GF-D8 (cell line): ENCODE measurements around the gene BMPR1A.

ENCODE experiments used
- DNase-seq: peaks from one replicate; lab custom pipeline; 2025; lab: John Stamatoyannopoulos, UW

BMPR1A gene

DNA sequence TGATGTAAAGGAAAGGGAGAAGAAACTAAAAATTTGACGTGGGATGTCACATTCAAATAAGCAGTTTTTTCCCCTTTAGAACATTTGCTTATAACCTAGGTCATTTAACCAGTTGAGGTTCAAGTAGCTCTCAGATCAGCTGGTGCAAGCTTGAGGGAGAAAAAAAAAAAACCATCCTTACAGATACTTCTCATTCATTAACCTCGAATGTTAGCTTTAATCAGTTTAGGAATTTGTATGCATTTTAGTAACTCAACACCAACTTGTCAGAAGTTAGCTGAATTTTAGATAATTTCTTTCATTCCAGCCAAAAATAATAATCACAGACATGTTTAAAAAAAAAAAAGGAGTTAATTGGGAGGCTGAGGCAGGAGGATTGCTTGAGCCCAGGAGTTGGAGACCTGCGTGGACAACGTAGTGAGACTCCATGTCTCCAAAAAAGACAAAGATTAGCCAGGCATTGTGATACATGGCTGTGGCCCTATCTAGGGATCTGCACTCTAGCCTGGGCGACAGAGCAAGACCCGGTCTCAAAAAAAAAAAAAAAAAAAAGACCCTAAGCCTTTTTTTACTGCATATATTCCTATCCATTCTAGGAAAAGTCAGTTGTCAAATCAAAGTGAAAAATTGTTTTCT, 46.2 kb downstream of the BMPR1A start:
- DNase-seq, result no peak

DNA sequence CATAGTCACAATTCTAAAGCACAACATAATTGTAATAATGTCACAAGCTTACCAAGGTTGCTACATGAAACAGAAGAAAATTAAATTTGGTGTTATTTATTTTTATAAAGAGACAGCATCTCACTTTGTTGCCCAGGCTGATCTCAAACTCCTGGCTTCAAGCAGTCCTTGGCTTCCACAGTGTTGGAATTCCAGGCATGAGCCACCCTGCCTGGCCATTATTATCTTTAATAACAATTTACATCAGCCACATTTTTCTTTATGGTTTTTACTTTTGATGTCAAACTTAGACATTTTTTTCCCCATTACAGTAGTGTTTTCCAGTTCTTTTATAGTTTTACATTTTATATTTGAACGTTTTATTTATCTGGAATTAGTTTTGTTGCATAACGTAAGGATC, 46.7 kb downstream of the BMPR1A start:
- no peak for DNase-seq

DNA sequence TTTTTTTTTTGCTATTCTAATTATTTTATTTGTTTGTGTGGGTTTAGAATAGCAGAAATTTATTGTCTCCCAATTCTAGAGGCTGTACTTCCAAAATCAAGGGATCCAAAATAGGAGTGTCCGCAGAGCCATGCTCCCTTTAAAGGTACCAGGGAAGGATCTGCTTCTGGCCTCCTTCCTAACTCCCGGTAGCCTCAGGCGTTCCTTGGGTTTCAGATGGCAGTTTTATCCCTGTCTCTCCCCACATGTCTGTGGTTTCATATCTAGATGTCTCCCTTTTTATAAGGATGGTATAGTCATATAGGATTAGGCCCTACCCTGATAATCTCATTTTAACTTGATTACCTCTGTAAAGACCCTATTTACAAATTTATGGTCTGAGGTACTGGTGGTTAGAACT, 48.4 kb downstream of the BMPR1A start:
- DNase-seq, result no peak

DNA sequence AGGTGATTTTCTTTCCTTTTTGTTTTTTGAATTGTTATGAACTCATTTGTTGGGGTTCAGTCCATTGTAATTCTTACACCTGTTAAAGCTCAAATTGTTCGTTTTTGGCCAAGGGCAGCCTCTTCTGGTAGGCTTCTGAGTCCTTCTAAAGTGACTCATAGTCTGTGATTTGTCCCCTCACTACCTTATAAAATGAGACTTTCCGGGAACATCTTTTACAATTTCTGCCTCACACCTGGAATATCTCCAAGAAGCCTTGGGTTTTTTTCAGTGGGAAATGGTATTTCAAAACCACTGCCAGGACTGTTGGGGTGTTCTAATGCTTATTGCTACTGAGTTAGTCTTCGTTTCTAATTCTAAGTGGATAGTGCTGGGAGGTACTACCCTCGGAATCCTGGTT, 56.7 kb downstream of the BMPR1A start:
- no peak for DNase-seq

DNA sequence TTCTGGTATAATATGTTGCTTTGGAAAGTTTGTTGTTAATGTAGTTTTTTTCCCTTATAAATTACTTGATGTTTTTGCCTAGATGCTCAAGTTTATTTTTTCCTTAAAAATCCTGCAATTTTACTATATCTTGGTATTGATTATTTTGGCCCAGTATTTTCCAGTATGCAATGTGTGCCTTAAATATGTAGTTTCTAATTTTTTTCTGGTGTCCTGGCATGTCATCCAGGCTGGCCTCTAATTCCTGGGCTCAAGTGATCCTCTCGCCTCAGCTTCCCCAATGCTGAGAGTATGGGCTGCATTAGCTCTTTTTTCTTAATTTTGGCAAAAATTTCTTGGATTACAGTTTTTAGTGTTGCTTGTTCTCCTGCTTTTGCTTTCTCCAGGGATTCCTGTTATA, 57.6 kb downstream of the BMPR1A start:
- no peak for DNase-seq

DNA sequence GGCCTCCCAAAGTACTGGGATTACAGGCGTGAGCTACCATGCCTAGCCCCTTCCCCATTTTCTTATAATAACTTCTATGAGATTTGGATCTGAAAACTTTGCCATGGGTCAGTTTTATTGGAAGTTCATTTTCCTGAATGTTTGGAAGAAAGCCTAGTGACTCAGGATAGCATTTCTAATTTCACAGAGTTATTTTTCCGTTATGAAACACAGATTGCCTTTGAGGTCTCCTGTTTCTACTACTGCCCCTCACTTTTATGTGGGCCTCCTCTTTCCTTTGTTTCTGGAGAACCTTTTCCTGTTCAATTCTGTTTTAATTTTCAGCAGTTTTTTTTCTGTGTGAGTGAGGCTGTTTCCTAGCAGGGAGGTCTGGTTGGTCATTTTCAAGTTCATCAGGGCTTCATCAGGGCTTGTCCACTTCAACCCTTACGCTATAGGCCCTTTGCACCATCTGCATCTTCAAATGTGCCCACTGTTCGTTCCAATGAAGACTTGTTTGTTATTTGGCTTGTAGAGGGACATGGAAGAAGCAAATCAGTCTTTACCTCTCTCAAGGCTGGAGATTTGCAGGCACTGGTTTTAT, 58.7 kb downstream of the BMPR1A start:
- no peak for DNase-seq

DNA sequence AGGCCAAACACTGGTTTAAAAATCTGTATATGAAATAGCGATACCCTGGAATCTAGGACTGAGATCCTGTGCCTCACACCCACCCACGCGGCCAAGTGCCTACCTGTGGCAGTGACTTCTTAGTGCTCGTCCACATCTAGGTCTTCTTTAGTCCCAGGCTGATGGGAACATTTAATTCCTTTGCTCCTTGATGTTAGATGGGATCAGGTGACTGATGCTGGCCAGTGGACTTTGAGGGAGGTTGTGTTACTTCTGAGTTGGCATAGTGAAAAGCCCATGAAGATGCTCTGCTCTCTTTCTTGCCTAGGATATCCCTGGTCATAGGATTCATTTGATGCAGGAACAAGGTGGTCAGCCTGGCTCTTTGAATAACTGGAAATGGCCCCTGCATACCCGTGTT, 59.2 kb downstream of the BMPR1A start:
- DNase-seq, result no peak

DNA sequence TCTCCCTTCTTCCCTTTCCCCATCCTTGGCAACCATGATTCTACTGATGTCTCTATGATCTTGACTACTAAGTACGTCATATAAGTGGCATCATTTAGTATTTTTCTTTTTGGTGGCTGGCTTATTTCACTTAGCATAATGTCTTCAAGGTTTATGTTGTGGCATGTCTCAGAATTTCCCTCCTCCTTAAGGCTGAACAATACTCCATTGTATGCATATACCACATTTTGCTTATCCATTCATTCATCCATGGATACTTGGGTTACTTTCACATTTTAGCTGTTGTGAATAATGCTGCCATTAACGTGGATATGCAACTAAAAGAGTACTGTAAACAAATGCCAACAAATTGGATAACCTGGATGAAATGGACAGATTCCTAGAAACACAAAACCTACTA, 60.8 kb downstream of the BMPR1A start:
- DNase-seq, result no peak

DNA sequence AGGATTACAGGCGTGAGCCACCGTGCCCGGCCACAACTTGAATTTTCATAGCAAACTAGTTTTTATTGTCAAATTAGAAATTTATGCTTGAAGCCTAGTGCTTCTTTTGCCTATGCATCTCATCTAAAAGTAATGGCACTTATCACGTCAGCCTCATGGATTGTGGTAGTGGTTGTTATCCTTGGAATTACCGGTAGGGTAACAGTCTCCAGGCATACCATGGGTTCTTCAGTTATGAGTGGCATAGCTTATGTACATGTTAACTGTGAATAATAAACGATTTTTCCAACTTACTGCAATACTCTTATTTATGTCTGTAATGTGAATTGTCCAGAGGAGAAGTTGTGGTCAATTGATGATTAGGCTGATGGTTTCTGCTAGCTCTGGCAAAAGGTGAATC, 63.1 kb downstream of the BMPR1A start:
- no peak for DNase-seq

DNA sequence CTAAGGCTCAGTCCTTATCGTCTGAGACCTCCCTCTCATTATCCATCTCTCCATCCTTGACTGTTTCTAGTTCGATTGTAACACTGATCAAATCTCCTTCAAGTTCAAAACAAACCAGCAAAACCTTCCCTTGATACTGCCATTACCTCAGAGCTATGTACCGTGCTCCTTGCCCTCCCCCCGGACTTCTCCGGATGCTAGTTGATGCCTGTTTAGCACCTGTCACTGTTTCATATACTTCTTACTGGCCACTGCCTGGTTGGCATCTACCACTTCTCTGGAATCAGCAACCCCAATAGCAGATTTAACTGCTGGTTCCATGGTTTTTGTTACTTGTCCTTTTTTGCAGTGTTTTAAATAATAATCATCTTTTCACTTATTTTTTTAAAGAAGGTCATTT, 64.1 kb downstream of the BMPR1A start:
- no peak for DNase-seq

DNA sequence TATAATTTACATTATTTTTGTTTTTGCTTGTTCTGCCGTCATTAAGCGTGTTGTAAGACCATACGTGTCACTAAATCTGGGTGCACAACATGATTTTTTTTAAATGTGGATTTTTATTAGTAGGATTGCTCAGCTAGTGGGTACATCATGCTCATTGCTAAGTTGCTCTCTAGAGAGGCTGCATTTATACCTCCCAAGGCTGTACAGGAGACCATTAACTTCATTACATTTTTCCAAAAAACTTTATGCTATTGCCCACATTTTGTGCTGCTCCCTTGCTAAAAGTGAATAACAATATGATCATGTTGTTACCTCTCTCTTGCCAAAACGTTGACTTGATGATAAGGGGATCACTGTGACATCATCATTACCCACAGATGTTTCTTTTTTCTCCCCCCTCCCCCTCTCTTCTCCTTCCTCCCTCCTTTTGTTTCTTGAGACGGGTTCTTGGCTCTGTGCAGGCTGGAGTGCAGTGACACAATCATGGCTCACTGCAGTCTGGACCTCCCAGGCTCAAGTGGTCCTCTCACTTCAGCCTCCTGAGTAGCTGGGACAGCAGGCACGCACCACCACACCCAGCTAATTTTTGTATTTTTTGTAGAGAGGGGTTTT, 65.1 kb downstream of the BMPR1A start:
- no peak for DNase-seq

DNA sequence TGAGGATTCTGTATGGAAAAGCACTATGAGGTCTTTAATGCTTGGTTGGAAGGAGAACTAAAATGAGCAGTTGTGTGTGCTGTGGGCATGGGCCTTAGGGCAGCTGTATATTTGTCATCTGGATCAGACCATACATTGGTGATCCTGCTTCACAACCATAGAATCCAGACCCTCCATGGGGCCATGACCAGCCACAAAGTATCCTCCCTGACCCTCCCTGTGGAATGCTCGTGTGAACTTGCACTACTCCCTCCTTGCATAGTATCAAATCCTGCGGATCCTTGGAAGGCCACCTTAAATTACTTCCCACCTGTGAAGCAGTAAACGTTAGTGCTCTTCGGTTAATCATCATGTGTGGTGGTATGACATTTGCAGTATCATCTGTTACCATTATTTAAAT, 67.1 kb downstream of the BMPR1A start:
- DNase-seq, result no peak

DNA sequence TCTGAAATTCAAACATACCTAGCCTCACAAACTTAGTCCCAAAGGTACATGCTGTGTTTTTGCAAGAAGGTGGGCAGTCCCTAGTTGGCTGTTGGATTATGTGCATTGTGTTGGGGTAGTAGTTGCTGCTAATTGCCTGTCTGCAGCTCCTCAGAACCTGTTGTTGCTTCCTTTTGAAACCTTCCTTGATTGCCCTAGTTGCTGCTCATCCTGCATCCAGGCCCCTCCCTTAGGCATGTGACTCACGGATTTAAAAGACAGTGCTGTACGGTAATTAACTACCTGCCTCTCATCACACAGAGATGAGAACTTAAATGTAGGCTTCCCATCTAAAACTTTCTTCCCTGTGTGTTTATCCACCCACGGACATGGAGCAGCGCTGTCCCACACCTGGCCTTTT, 67.7 kb downstream of the BMPR1A start:
- no peak for DNase-seq

DNA sequence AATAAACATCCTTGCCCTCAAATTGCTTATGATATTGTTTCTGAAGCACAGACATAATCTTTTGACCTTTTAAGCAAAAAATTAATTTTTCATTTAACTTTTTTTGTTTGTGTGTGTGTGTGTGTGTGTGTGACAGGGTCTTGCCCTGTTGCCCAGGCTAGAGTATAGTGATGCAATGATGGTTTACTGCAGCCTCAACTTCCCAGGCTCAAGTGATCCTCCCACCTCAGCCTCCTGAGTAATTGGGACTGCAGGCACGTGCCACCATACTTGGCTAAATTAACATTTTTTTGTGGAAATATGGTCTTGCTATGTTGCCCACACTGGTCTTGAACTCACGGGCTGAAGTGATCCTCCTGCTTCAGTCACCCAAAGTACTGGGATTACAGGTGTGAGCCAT, 68.9 kb downstream of the BMPR1A start:
- no peak for DNase-seq

DNA sequence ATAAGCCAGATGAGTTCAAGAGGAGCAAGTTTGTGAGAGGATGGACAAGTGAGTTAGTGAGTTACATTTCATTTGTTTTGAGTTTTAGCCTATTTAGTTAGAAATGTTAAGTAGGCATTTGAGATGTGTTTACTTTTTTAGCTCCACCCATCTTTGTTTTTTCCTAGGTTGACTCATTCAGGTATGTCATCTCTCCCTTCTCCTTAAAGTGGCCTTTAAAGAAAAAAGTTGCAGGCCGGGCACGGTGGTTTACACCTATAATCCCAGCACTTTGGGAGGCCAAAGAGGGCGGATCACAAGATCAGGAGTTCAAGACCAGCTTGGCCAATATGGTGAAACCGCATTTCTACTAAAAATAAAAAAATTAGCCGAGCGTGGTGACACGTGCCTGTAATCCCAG, 71.2 kb downstream of the BMPR1A start:
- no peak for DNase-seq

DNA sequence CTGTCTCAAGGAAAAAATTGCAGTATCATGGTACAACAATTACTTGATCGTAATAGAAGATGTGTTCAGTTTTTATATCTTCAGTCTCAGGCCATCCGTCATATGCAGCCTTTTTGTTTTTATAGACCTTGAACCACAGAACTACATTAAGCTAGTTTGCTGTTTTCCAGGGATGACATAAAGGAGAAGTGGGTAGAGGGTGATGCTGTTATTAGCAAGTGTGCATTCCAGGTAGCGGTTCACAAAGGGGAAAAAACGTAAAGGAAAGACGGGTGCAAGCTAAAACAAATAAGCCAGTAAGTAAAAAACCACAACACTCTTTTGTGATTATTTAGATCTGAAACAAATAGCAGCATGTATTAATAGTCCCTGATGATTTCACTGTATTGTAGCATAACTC, 71.7 kb downstream of the BMPR1A start:
- no peak for DNase-seq

DNA sequence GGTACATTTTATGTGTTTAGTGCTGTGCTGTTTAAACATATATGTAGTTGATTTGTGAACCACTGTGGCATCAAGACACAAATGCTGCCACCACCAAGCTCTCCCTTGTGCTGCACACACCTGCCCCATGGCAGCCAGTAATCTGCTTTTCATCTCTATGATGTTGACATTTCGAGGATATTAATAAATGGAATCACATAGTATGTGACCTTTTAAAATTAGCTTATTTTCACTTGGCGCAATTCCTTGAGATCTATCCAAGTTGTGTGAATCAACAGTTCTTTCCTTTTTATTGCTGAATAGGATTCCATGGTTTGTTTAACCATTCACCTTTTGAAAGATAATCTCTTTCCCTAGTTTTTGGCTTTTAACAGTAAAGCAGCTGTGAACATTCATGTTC, 73.1 kb downstream of the BMPR1A start:
- DNase-seq, result no peak

DNA sequence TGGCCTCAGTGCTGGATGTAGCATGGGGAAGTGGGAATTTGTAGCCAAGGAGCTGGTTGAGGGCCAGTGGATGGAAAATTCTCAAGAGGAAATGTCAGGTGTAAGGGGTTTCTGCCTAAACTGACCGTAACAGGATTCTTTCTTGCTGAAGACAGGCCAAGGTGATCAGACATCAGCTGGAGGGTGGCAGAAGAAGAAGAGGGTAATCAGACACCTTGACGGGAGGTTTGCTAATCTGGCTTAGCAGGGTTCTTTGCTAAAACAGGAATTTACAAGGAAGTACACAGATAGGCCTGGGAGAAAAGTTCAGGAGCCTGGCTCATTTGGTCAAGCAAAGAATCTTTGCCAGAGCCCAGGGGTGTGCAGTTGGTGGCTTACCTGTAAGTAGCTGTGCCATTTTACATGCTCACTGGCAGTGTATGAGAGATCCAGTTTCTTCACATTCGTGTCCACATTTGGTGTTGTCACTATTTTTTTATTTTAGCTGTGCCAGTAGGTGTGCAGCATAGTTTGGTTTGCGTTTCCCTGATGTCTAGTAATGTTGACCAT, 73.7 kb downstream of the BMPR1A start:
- no peak for DNase-seq

DNA sequence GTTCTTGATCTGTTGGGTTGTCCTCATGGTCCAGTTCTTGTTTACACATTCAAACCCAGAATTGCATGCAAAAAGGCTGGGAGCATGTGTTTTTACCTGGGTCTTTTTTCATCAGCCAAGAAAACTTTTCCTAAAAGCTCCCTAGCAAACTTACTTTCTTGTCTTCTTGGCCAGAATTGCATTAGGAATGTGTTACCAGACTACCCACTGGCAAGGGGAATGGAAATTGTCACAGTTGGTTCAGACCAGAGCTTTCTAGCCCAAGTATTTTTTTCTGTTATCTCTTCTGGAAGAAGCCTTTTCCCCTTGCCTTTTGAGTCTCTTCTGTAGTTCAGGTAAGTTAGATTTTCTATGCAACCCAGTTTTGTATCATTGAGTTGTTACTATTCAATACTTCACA, 77.5 kb downstream of the BMPR1A start:
- no peak for DNase-seq

DNA sequence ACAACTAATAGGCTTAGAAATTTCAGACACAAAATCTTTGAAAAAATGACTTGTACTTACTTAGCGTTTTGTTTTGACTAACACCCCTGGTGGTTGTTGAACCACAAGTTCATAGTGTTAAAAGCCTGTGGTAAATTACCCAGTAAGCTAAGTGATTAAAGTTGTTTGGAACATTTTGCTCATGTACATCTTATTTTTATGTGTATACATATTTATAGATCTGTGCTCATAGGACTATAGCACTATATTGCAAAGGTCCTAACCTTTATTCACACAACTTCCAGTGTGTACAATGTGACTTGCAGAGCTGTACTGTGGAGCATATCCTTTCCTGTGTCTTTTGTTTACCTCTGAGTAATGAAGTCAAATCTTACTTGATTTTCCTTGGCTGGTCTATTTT, 79.6 kb downstream of the BMPR1A start:
- DNase-seq, result no peak

DNA sequence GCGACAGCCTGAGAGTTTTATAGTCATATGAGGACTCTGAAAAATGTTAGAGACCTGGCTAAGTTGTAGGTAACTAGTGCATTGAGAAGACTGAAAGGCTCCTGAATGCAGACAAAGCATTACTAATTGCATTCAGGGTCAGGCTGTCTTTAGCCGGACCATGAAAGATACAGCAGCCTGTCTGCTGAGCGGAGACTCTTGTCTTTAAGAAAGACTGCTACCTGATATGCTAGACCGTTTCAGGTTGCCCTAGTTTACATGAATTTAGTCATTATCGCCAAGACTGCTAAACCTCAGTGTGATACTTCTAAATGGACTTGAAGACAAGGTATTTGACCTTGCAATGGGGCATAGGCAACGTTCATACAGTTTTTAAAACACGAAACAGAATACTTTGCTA, 81.2 kb downstream of the BMPR1A start:
- DNase-seq, result no peak

DNA sequence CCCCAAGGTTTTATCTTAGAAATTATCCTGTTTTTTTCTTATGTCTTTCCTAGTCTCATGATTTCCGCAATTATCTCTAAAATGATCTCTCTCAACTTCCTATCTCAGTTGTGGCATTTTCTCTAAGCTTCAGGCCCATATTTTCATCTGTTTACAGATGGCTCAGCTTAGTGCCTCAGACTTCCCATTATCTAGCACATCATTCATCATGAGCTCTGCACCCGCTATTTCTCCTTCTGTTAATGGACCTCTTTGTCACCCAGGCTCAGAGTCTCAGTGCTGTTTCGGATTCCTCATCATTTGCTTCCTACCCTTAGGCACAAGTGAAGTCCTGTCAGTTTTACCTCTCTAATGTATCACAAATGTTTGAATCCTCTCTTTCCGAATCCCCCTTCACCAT, 84.1 kb downstream of the BMPR1A start:
- DNase-seq, result no peak

DNA sequence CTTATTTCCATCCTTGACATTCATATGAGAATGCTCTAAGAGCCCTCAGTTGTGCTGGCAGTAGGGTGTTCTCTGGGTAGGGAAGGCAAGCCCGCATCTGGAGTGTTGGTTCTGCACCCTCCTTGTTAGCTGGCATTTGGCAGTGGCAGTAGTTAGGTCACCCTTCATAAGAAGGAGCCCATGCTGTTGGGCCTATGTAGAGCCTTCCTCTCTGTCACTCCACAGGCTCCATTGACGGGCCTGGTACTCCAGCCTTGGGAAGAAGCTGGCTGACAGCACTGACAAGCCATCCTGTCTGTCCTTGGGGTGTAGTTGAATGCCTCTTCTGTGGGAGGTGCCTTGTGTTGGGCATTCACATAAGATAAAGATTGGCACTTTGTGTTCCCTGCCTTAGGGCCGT, 89.7 kb downstream of the BMPR1A start:
- DNase-seq, result no peak

DNA sequence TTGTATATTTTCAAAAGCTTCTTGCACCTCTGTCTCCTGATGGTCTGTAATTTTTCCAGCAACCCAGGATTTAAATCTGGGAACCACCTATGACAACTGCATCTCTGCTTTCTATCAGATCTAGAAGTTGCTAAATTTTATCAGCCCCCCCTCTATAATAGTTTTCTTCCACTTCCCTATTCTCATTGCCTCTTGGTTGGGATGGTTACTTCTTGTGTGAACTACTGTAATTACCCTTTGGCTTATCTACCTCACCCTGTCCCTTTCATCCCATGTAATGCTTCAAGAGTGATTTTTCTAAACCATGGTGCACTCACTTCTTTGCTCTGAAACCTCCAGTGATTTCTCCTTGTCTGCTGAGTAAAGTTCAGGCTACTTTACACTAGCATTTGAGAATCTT, 92.3 kb downstream of the BMPR1A start:
- DNase-seq, result no peak
